ENCODE measurements around the gene TSTD1. TPM values are rescaled to one million over a fixed set of nuclear protein-coding genes. Genes with fewer than 3 reads are reported as not detected.

TSTD1 gene
- total and polyA plus RNA-seq, 10 of the 15 experiments (the other 5 are each of a cell fraction or from before 2014, with no cell fraction given), result 33.3 to 145 (median 89.4) TPM

GRCh38 chr1:161039154-161039545 lies 386 bp upstream of the TSTD1 start:
- H4K20me1 ChIP-seq (ENCODE audit: control insufficient read depth, insufficient read depth), result no peaks in the 10 kb centered on the region
- peaks cover 22 to 34% of the 10 kb centered on the region in 2 experiments for H3K36me3 ChIP-seq (ENCODE audit: control insufficient read depth in 2 of 2, insufficient read depth in 2 of 2, low read length in 1 of 2)
- intact Hi-C loops (cut with micrococcal nuclease; ENCODE audit: unreplicated experiment) (no loop called here), in situ Hi-C loops (cut with MboI) (no loop called here)
- WGBS (ENCODE audit: insufficient coverage, insufficient replicate concordance, low lambda C conversion rate, missing lambda C conversion rate), result 0% methylated on average over 3 of the region's 3 CpGs
- ChIA-PET CTCF (interaction anchor here (0.9 to 11.1 kb wide), 11 partner anchors 8 to 127 kb away, joined by 3 to 181 read pairs (median 14); partner anchors contain the start of genes ARHGAP30, F11R, KLHDC9 and PPOX), POLR2A (interaction anchor here (0.7 to 2.2 kb wide), 11 partner anchors 18 to 331 kb away, joined by 3 to 21 read pairs (median 4); partner anchors contain the start of genes ARHGAP30 and F11R), RAD21 (ENCODE audit: unreplicated experiment) (interaction anchor here (1.0 to 4.2 kb wide), 8 partner anchors 8 to 58 kb away, joined by 3 to 22 read pairs (median 10); partner anchors contain the start of genes ARHGAP30 and F11R), SMC1A (ENCODE audit: uncharacterized antibody, unreplicated experiment) (interaction anchor here (0.9 to 6.3 kb wide), 10 partner anchors 8 to 58 kb away, joined by 3 to 51 read pairs (median 6); partner anchors contain the start of genes ARHGAP30 and F11R)
- DNase-seq (ENCODE audit: low read depth, low spot score), result no peak
- H3K9me3 ChIP-seq (replicated peaks; ENCODE audit: control insufficient read depth, insufficient read depth, low read length), result no peaks in the 10 kb centered on the region
- peak overlapping the region; percentile 83 for H2AFZ ChIP-seq (ENCODE audit: control insufficient read depth, low read depth, low read length)
- no peaks in the 10 kb centered on the region for H3K27me3 ChIP-seq (replicated peaks in 1 of 2; ENCODE audit: control insufficient read depth in 2 of 2, insufficient read depth in 2 of 2, low read length in 1 of 2)
- H3K9ac ChIP-seq (ENCODE audit: control insufficient read depth, insufficient read depth, low read length), result peak overlapping the region; percentile 41
- H3K79me2 ChIP-seq (ENCODE audit: control insufficient read depth, insufficient read depth, low read length), result peaks cover 12% of the 10 kb centered on the region
- 0 out of 2 replicates have a peak overlapping the region, but pooled peaks have one; percentile 69 for H3K27ac ChIP-seq (ENCODE audit: control insufficient read depth, insufficient read depth)
- peak overlapping the region; percentile 87; the same call in 1 of the 2 replicates for H3K4me3 ChIP-seq
- no peak for ATAC-seq
- H3K4me2 ChIP-seq (ENCODE audit: control insufficient read depth, insufficient read depth), result peak overlapping the region; percentile 57
- no peak for FAIRE-seq
- no peak for TF ChIP-seq E2F4 (IDR thresholded peaks at IDR 0.05; ENCODE audit: low read depth, low read length)
- TF ChIP-seq PML (IDR thresholded peaks at IDR 0.05; ENCODE audit: low read length), result peak; percentile 6; the same call in 1 of the 2 replicates
- TF ChIP-seq ZNF384 (IDR thresholded peaks at IDR 0.05; ENCODE audit: borderline replicate concordance, low read depth, low read length), result peak; percentile 17; the same call in 1 of the 2 replicates
- no peak for TF ChIP-seq POLR2AphosphoS5 (IDR thresholded peaks at IDR 0.05; ENCODE audit: low read length)
- 0 out of 2 replicates have a peak, but pooled peaks have one; percentile 0 for TF ChIP-seq ZNF687 (IDR thresholded peaks at IDR 0.05)
- no peak for TF ChIP-seq NRF1 (conservative IDR thresholded peaks at IDR 0.05; ENCODE audit: low read depth, low read length)
- TF ChIP-seq RFX5 (IDR thresholded peaks at IDR 0.05; ENCODE audit: low read depth, low read length), result no peak
- TF ChIP-seq ZBTB40 (IDR thresholded peaks at IDR 0.05; ENCODE audit: borderline replicate concordance), result peak; percentile 39; the same call in 1 of the 2 replicates
- TF ChIP-seq ZBED1 (IDR thresholded peaks at IDR 0.05; ENCODE audit: borderline replicate concordance), result 0 out of 2 replicates have a peak, but pooled peaks have one; percentile 45
- peaks cover 13% of the 10 kb centered on the region for H3K4me1 ChIP-seq (ENCODE audit: control insufficient read depth, insufficient read depth, low read length)
- no TSS peak for BruUV-seq (replicated peaks)
